HG03565 (cell line): Measurements from ENCODE around the gene MAGI3.
"Not testable (repeated sequence)": the region's sequence is repeated elsewhere in the genome, so short reads cannot be mapped to it uniquely, and the experiment has no call there.

Experiments
- ATAC-seq: cut with Tn5 transposase; IDR thresholded peaks from one replicate; pipeline ENCODE4 v1.9.1; 2021; ENCODE audit warnings: mild to moderate bottlenecking, moderate library complexity; ENCODE audit not compliant: unreplicated experiment

MAGI3 gene

DNA sequence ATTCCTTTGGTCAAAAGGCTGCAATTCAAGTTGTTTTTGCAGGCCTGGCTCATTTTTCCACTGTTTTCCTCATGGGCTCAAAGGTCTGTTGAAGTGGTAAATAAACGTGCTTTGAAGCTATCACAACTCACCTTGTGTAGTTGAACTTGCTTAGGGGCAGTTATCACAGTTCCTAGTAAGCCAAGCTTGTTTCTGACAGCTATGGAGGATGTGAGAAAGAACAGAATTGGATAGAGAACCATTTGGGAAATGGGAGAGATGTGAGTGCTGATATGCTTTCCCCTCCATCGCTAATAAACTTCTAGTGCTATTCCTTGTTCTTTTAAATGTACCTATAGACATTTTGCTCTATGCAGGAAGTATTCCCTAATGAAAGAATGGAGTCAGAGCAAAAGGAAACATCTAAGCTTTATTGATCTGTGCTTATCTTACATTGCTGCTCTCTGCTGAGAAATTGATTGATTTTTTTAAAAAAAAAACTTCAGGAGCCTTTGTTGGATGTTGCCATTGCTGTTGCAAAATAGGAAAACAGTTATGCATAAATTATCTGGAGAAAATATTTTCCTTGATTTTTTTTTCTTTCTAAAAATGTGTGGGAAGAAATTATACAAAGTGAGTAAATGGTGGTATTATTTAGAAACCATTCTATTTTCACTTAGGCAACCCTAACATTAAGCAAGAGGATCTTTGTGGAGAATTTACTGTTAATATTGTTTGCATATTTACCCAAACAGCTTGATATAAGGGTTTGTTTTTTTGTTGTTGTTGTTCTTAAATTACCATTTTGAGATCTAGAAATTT, 118.2 kb downstream of the MAGI3 start:
- ATAC-seq = no peak

DNA sequence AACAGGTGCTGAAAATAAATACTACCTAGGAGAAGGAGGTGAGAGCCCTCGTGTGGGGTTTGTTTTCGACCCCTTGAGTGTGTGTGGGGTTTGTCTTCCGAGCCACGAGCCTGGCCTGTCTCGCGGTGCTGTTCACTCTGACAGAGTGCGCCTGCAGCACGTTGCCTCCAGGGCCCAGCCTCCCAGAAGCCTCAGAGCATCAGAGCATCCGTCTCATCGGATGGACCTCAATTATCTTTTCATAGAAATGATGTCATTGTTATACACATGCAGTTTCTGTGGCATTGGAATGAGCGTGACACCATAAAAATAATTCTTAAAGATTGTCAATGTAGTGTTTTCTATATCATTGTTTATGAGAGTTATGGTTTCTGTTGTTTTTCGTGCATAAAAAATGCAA, 119.5 kb downstream of the MAGI3 start:
- not testable (repeated sequence) for ATAC-seq

DNA sequence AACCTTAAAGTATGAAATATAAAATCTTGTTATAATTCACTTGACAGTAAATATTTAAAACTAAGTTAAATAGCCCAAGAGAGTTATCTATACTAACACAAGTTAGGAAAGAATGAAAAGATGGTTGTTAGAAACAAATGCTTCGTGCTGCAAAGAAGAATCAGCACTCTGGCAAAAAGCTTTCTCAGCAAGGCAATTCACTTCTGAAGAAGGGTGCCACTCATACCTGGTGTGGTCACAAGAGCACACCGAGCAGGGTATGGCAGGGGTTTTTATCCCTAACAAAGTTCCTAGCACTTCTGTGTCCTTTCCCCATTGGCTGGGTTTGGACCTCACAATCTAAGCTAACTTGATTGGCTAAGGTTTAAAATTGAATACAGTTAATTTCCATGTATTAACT, 121.0 kb downstream of the MAGI3 start:
- no peak for ATAC-seq

DNA sequence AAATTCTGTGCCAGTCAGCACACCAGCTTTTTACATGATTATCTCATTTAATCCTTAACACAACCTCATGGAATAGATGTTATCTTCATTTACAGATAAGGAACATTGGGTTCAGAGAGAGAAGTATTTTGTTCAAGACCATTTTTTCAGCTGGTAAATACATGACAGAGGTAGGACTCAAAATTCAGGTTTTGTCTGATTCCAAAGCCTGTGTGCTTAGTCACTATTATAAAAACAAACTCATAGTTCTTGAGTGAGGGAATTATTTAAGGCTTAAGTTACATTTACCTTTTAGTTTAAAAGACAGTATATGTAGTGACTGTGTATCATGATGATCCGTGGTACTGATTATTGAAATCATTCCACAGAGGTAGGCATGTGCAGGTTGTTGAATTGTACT, 125.2 kb downstream of the MAGI3 start:
- no peak for ATAC-seq

DNA sequence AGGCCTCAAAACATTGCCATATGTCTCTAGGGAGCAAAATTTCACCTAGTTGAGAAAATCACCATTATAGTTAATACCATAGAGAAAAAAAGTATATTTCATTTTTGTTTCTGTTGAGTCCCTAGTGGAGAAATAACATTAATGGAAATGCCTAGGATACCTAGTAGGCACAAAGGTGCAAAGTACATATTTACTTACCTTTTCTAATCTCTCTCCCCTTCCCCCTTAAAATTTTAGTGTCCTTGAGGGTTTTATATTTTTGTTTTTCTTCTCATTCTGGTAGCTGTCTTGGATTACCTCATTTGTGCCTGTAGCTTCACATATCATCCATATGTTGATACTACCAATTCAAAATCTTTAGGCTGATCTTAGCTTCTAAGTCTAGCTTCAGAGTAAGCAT, 127.0 kb downstream of the MAGI3 start:
- no peak for ATAC-seq

DNA sequence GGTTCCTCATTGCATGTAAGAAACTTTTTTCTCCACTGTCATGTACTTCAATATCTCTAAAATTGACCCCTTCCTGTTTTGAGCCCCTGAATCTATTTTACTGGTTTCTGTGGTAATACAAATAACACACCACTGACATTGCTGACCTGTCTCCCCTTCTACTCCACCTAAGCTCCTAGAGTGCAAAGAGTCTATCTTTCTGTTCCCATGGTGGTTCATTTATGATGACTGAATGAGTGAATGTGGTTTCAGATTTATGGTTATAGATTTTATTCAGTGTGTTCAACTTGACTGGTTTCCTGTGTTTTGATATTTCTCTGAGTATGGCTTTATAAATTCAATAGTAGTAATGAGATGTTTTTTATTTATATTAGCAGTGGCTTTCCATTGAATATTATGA, 127.7 kb downstream of the MAGI3 start:
- no peak for ATAC-seq

DNA sequence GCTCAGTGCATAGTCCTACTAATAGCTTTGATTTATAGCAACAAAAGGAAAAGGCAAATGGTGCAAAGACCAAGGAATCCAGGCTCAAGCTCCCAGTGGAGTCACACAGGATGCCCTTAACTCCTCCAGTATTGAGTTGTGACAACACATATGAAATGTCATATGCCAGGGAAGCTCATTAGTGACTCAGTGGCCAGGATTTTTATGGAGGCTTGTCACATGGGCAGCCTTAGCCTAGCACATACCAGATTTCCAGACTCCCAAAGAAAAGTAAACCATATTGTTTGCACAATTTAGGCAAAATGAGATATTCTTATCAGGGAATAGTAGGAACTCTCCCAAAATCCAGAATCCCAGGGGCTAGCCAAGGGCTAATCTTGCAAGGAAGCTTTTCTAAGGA, 129.2 kb downstream of the MAGI3 start:
- ATAC-seq = no peak

DNA sequence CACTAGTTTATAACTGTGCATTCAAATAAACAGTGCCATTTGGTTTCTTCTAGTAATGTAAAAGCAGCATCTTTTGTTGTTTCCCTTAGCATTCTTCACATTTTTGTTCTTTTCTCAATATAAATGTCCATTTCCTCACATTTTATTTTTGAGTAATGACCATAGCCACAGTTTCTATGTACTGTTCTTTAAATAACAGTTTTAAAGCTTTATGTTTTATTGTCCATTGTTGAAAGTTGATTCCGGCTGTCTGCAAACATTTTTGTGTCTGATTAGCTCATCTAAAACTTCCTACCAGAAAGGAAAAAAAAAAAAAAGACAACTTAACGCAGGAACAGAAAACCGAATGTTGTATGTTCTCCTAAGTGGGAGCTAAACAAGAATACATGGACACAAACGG, 139.7 kb downstream of the MAGI3 start:
- no peak for ATAC-seq

DNA sequence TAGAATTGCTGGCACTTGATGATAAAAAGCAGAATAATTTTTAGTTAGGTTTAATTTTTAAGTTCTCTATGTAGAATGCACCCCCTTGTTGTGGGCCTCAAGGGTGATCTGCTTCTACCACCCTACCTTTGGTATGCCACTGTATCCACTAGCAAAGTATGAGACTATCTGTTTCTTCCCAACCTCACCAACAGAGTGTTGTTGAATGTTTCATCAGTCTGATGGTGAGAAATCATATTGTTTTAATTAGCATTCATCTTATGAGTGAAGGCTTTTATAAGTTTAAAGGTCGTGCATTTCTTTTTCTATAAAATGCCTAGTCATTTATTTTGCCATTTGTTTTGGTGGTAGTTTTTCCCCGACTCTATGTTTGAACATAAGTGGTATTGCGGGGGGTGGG, 141.0 kb downstream of the MAGI3 start:
- no peak for ATAC-seq

DNA sequence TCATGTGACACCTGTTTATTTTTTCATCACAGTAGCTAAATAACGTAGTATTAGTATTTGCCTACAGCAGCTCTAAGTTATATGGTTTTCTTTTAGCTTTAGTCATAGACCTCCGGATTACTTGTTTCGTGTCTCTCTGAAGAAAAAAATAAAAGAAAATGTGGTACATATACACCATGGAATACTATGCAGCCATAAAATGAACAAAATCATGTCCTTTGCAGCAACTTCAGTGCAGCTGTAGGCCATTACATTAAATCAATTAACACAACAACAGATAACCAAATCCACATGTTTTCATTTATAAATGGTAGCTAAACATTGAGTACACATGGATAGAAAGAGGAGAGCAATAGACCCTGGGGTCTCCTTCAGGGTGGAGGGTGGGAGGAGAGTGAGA, 142.7 kb downstream of the MAGI3 start:
- ATAC-seq = no peak

DNA sequence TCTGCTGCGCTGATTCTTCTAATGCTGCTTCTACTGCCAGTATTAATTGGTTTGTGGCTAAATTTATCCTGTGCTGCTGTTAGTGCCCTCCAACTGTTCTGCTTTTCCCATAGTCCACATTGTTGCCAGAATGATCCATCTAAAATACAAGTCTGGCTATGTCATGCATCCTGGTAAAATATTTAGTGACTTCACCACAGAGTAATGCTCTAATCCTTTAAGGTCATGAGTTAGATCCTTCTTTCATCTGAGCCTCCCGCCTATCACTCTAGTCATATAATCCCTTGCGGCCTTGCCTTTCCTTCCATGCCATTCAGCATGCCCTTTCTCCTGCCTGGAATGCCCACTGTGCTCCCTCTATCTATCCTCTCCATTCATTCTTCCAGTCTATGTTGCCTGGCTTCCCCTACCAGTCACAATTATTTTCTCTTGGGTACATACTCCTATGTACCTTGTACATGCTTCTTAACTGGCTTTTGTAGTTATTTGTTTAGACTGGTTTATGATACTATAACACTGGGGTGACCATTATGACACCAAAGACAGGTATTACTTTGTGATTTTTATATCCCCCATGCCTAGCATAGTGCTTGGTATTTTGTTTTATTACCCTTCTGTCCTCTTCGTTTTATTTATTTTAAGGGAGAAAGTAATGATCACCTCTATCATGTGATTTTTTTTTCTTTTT, 144.0 kb downstream of the MAGI3 start:
- no peak for ATAC-seq

DNA sequence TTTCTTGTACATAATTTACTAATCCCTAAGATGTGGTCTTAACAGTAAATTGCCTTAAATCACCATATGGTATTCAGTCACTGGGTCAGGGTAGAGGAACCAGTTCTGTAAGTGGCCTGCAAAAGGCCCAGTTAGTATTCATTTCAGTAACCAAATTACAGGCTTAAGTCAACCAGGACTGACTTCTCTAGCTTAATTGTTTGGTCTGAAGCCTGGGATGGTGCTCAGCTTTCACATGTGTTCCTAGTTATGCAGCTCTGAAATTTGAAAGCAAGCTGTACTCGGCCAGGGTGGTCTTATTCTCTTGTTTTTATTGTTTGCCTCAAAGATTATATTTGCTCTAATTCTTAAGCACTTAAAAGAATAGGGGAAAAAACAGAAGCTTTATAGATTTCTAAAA, 144.6 kb downstream of the MAGI3 start:
- ATAC-seq = no peak

DNA sequence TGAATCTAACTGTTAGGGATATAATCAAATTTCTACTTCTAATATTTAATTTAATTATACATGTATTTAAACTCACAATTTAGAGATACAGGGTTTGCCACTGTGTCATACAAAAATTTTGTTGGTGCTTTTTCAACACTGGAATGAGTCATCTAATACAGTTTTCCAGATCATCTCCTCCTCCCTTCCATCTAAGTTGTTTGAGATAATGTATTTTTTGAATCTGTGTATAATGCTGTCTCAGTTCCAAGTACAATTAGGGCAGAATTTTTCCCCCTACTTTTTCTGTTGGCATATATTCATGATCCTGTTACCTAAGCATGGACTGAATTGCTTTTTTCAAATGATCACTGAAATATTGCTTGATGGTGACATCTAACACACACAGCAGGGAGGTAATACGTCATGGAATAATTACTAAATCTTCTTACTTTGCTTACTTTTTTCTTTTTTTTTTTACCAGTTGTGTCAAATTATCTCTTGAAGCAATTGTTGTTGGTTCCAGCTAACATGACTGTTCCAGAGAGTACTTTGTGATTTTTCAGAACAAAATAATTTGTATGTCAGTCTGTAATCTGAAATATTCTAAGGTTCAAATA, 146.0 kb downstream of the MAGI3 start:
- ATAC-seq = no peak

DNA sequence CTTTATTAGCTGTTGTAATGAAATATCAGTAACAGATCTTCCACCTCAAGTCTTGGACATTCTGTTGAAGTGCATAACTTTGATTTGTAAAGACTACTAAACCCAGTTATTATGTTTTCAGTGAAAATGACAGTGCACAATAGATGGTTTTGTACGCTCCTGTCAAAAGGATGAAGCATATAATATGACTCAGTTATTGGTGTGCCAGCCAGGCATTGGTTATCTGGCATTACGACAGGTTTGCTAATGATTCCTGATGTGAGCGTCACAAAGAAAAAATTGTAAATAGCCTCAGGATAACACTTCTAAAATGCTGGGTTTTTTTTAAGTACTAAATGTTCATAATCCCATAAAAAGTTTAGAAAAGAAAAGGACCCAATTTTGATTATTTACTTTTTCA, 147.9 kb downstream of the MAGI3 start:
- no peak for ATAC-seq

DNA sequence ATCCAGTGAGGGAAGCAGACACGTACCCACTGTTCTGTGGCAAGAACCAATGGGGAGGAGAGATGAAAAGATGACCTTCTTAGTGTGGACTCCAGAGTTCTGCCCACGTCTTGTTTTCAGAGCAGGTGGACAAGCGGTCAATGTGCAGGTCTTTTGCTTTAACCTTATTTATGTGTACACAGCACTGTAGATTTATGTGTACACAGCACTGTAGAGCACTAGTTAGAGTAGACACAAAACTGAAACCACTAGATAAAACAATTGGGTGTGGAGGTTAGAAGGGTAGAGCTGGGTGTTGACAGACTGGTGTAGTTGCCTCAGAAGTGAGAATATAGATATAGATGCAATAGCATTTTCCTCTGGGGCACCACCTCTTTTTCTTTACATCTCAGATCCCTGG, 150.0 kb downstream of the MAGI3 start:
- no peak for ATAC-seq

DNA sequence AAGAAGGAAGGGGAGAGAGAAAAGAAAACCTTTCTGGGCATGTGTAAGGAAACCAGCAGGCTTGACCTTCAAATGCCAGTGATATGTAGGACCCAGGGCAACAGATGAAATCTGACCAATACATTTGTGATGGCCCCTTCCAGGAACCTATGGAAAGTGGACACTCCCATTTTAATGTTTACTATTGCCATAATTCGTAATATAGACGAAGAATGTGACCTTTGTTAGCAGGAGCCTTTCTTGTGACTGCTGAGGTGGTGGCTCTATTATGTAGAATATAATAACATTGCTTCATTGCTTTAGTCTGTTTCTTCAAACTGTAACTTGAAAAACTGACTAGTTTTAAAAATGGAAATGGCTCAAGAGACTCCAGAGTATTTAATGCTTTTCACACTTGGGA, 150.8 kb downstream of the MAGI3 start:
- ATAC-seq = no peak

DNA sequence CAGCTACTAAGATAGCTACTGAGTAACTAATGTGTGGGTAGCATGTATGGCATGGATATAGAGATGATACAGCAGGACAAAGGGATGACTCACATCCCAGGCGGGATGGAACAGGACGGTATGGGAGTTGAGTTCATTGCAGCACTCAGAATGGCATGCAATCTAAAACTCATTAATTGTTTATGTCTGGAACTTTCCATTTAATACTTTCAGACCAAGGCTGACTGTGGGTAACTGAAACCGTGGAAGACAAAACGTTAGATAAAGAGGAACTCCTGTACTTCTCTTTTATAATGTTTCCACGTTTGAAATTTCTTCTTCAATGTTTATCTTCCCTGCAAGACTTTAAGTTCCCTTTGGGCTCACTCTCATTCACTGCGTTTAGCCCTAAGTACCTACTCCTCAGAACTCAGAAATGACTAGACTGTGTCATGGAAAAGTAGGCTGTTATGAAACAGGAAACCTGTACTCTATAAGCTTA, 151.9 kb downstream of the MAGI3 start:
- ATAC-seq = no peak

DNA sequence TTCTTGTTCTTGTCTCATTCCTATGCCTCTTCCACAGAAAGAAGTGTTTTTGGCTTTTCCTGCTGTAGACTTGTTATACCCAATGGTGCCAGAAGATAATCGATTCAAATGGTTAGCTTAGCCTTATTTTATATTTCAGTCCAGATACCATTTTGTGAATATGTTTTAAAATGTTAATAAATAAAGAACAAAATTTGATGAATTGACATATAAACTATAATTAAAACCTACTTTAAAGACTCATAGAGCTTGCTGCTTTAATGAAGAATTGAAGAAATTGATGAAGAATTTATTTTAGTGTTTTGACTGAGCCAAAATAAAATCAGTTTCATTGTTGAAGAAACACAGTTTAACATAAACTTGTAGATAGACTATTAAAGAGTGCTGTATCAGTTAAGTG, 152.8 kb downstream of the MAGI3 start:
- no peak for ATAC-seq

DNA sequence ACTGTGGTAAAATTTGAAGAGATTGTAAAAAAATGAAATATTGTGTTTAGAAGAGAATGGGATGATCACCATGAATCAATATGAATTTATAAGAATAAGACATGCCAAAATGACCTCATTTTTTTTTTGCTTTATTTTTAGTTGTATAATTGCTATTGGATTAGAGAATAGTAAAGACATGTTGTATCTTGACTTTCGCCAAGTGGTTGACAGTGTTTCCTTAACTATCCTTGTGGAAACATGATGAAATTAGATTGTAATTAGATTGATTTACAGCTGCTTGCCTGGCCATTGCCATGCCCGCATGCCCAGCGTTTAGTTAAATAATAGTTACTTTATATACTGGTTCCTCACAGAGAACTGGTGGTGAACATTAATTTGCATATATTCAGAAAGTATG, 154.9 kb downstream of the MAGI3 start:
- ATAC-seq = no peak

DNA sequence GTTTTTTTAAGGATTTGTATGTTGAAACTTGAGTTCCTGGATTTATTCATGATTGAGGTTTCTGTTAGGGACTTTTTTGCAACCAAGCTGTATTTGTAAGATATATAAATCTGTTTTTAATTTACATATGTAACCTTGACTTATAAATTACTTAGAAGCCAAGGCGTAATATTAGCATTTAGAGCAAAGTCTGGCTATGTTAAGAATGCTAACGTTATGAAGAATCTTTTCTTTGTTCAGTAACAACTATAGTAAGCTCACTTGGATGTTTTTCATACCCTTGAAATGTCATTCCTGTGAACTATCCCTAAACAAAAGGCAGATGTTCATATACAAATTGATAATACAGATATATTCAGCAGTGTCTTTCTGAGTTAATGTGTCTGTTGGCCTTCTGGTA, 155.3 kb downstream of the MAGI3 start:
- ATAC-seq = no peak

DNA sequence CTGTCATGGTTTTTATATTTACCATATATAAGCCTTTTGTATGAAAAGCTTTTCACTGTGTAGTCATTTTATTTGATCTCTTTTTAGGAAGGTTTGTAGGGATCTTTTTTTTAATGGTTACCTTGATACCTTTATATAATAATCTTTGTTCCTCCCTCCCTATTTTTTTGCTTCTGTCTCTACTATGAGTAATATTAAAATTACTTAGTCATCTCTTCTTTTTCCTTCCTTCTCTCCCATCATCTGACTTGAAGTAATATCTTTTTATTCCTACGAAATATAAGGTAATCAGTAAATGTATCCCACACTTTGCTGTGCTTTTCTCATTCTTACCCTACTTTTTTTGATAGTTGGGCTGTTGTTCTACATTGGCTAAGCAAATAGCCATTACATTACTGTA, 161.4 kb downstream of the MAGI3 start:
- no peak for ATAC-seq

DNA sequence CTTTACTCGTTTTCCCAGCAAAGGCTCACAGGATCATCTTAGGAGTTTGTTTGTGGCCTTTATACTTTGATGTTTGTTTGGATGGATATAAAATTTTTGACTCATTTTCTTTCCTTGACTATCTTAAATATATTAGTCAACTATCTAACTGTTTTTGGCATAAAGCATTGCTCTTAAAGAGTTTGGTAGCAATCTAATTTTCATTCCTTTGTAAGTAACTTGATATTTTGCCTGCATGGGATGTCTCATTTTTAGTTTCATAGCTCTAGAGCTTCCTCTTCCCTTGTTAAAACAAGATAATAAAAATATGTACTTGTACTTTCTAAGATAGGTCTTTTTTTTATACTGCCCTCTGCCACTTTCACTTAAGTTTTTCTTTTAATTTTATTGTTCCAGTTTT, 161.9 kb downstream of the MAGI3 start:
- ATAC-seq = no peak
